ENCODE results near the gene STPG4.
"Not testable (repeated sequence)": the region's sequence is repeated elsewhere in the genome, so short reads cannot be mapped to it uniquely, and the experiment has no call there.

The STPG4 gene

DNA sequence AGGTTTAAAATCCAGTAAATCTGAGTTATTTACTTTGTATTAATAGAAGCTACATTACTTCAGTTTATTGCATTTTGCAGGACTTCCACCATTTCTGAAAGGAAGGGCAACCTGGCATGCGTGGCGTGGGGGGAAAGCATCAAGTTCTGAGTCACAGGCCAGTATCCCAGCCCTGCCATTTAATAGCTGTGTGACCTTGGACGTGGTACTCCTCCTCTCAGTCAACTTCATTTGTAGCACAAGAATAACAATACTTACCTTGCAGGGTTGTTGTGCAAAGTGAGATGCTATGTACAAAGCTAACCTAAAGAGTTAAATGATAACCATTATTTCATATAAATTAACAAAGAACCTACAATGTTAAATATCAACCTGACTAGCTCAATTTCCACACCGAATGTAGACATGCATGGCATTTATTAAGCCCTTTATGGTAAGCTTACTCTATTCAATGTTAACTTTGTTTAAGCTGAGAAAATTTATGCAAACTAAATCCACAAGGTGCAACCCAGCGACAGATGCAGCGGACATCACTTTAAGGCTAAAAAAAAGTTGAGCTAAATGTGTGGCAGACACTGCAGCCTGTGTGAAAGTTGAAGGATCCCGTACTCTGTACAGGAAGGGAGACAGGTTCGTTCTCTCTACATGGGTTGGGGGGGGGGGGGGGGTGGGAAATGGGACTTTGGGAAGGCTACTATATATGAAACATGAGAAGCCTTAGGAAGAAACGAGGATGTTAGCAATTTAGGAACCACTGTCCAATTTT, 17.2 kb upstream of the STPG4 start:
- H4K91ac ChIP-seq (ENCODE audit: low read length): no peak overlapping the region
- H3K27me3 ChIP-seq (ENCODE audit: control insufficient read depth in 1 of 2, insufficient read depth in 1 of 2, low read length in 2 of 2): no peaks in the 10 kb centered on the region
- no peaks in the 10 kb centered on the region for H3K4me1 ChIP-seq (ENCODE audit: control insufficient read depth, insufficient read depth, low read depth, low read length)
- H4K8ac ChIP-seq (ENCODE audit: low read length): no peak overlapping the region
- H3K4me2 ChIP-seq (ENCODE audit: low read length, poor library complexity, severe bottlenecking): peak overlapping the region; percentile 45
- peaks cover 1 to 43% of the 10 kb centered on the region in 2 experiments for H3K36me3 ChIP-seq (ENCODE audit: control insufficient read depth in 1 of 2, insufficient read depth in 2 of 2, low read depth in 1 of 2, low read length in 2 of 2)
- no peaks in the 10 kb centered on the region for H3K9me3 ChIP-seq (ENCODE audit: control insufficient read depth, low read length)
- no peak overlapping the region for H2AFZ ChIP-seq (ENCODE audit: low read depth, low read length)
- H2BK120ac ChIP-seq (ENCODE audit: low read depth, low read length): no peak overlapping the region
- H3K4ac ChIP-seq (ENCODE audit: low read depth in 1 of 2, low read length in 2 of 2): no peak overlapping the region
- H3K4me3 ChIP-seq (ENCODE audit: insufficient read depth in 1 of 2, low read depth in 1 of 2, low read length in 2 of 2): peak overlapping the region in 1 of 2 experiments; percentile 92
- 51% methylated on average over 7 of the region's 9 CpGs for WGBS
- peak overlapping the region; percentile 40 for H3K27ac ChIP-seq (ENCODE audit: low read length, poor library complexity, severe bottlenecking)
- H3K79me1 ChIP-seq (replicated peaks; ENCODE audit: low read length, poor library complexity, severe bottlenecking): peaks cover 1% of the 10 kb centered on the region
- no peak overlapping the region for H2BK5ac ChIP-seq (ENCODE audit: low read depth, low read length, poor library complexity, severe bottlenecking)
- H3K18ac ChIP-seq (ENCODE audit: low read depth in 1 of 2, low read length in 2 of 2): no peak overlapping the region
- peak; percentile 49 for DNase-seq
- H2BK15ac ChIP-seq (ENCODE audit: low read depth, poor library complexity, severe bottlenecking): no peak overlapping the region
- no peak overlapping the region for H2AK5ac ChIP-seq (ENCODE audit: low read length, severe bottlenecking)
- no peak overlapping the region for H3K14ac ChIP-seq (ENCODE audit: low read length in 2 of 2)
- no peak overlapping the region for H2BK12ac ChIP-seq (ENCODE audit: low read length in 2 of 2)
- peak overlapping the region; percentile 99 for H3K9ac ChIP-seq (ENCODE audit: low read length)
- H3K23ac ChIP-seq (ENCODE audit: low read length in 2 of 2): no peak overlapping the region

GRCh38 chr2:47169784-47170183, 14.7 kb upstream of the STPG4 start:
- Histone ChIP-seq H3K27me3 (ENCODE audit: control insufficient read depth in 1 of 2, insufficient read depth in 1 of 2, low read length in 2 of 2) (no peaks in the 10 kb centered on the region), H3K4me1 (ENCODE audit: control insufficient read depth, insufficient read depth, low read depth, low read length) (no peaks in the 10 kb centered on the region), H3K18ac (ENCODE audit: low read depth in 1 of 2, low read length in 2 of 2) (no peak overlapping the region), H3K27ac (ENCODE audit: low read length, poor library complexity, severe bottlenecking) (peak overlapping the region; percentile 47), H3K4ac (ENCODE audit: low read depth in 1 of 2, low read length in 2 of 2) (no peak overlapping the region), H3K79me1 (replicated peaks; ENCODE audit: low read length, poor library complexity, severe bottlenecking) (no peaks in the 10 kb centered on the region), H4K8ac (ENCODE audit: low read length) (no peak overlapping the region), H2BK120ac (ENCODE audit: low read depth, low read length) (no peak overlapping the region), H3K9me3 (ENCODE audit: control insufficient read depth, low read length) (no peaks in the 10 kb centered on the region), H4K91ac (ENCODE audit: low read length) (no peak overlapping the region), H3K23ac (ENCODE audit: low read length in 2 of 2) (no peak overlapping the region), H2AK5ac (ENCODE audit: low read length, severe bottlenecking) (no peak overlapping the region), H2BK5ac (ENCODE audit: low read depth, low read length, poor library complexity, severe bottlenecking) (no peak overlapping the region), H2BK15ac (ENCODE audit: low read depth, poor library complexity, severe bottlenecking) (no peak overlapping the region), H2BK12ac (ENCODE audit: low read length in 2 of 2) (no peak overlapping the region), H3K4me3 (ENCODE audit: insufficient read depth in 1 of 2, low read depth in 1 of 2, low read length in 2 of 2) (peak overlapping the region in 1 of 2 experiments; percentile 92), H3K9ac (ENCODE audit: low read length) (peak overlapping the region; percentile 78), H3K4me2 (ENCODE audit: low read length, poor library complexity, severe bottlenecking) (no peak overlapping the region), H2AFZ (ENCODE audit: low read depth, low read length) (no peak overlapping the region), H3K36me3 (ENCODE audit: control insufficient read depth in 1 of 2, insufficient read depth in 2 of 2, low read depth in 1 of 2, low read length in 2 of 2) (peaks cover 2 to 69% of the 10 kb centered on the region in 2 experiments), H3K14ac (ENCODE audit: low read length in 2 of 2) (no peak overlapping the region)
- 83% methylated on average over 1 of the region's 2 CpGs for WGBS
- no peak for DNase-seq

- not testable (repeated sequence) for H3K18ac ChIP-seq (ENCODE audit: low read depth in 1 of 2, low read length in 2 of 2); H3K27ac ChIP-seq (ENCODE audit: low read length, poor library complexity, severe bottlenecking); H2BK5ac ChIP-seq (ENCODE audit: low read depth, low read length, poor library complexity, severe bottlenecking); DNase-seq; H2BK12ac ChIP-seq (ENCODE audit: low read length in 2 of 2); H3K23ac ChIP-seq (ENCODE audit: low read length in 2 of 2); H2AK5ac ChIP-seq (ENCODE audit: low read length, severe bottlenecking); H3K79me1 ChIP-seq (replicated peaks; ENCODE audit: low read length, poor library complexity, severe bottlenecking); H3K4me2 ChIP-seq (ENCODE audit: low read length, poor library complexity, severe bottlenecking); H3K4me3 ChIP-seq (ENCODE audit: insufficient read depth in 1 of 2, low read depth in 1 of 2, low read length in 2 of 2); H3K9ac ChIP-seq (ENCODE audit: low read length); H3K14ac ChIP-seq (ENCODE audit: low read length in 2 of 2); H3K27me3 ChIP-seq (ENCODE audit: control insufficient read depth in 1 of 2, insufficient read depth in 1 of 2, low read length in 2 of 2); H4K91ac ChIP-seq (ENCODE audit: low read length); H2AFZ ChIP-seq (ENCODE audit: low read depth, low read length); H4K8ac ChIP-seq (ENCODE audit: low read length); H2BK120ac ChIP-seq (ENCODE audit: low read depth, low read length); H3K9me3 ChIP-seq (ENCODE audit: control insufficient read depth, low read length); H3K4me1 ChIP-seq (ENCODE audit: control insufficient read depth, insufficient read depth, low read depth, low read length); H3K4ac ChIP-seq (ENCODE audit: low read depth in 1 of 2, low read length in 2 of 2); H2BK15ac ChIP-seq (ENCODE audit: low read depth, poor library complexity, severe bottlenecking)
- 84% methylated on average over 8 of the region's 8 CpGs for WGBS
- peaks cover 6 to 72% of the 10 kb centered on the region in 2 experiments for H3K36me3 ChIP-seq (ENCODE audit: control insufficient read depth in 1 of 2, insufficient read depth in 2 of 2, low read depth in 1 of 2, low read length in 2 of 2)
Observed at GRCh38 chr2:47168895-47169294, 13.8 kb upstream of the STPG4 start.

GRCh38 chr2:47167149-47167548, 12.0 kb upstream of the STPG4 start:
- Histone ChIP-seq H3K14ac (ENCODE audit: low read length in 2 of 2) (no peak overlapping the region), H3K4me3 (ENCODE audit: insufficient read depth in 1 of 2, low read depth in 1 of 2, low read length in 2 of 2) (no peak overlapping the region), H2AFZ (ENCODE audit: low read depth, low read length) (no peak overlapping the region), H3K27me3 (ENCODE audit: control insufficient read depth in 1 of 2, insufficient read depth in 1 of 2, low read length in 2 of 2) (no peaks in the 10 kb centered on the region), H4K91ac (ENCODE audit: low read length) (no peak overlapping the region), H3K9me3 (ENCODE audit: control insufficient read depth, low read length) (no peaks in the 10 kb centered on the region), H4K8ac (ENCODE audit: low read length) (no peak overlapping the region), H3K4me2 (ENCODE audit: low read length, poor library complexity, severe bottlenecking) (no peak overlapping the region), H3K4me1 (ENCODE audit: control insufficient read depth, insufficient read depth, low read depth, low read length) (peaks cover 4% of the 10 kb centered on the region), H3K18ac (ENCODE audit: low read depth in 1 of 2, low read length in 2 of 2) (no peak overlapping the region), H3K23ac (ENCODE audit: low read length in 2 of 2) (no peak overlapping the region), H2BK12ac (ENCODE audit: low read length in 2 of 2) (no peak overlapping the region), H3K36me3 (ENCODE audit: control insufficient read depth in 1 of 2, insufficient read depth in 2 of 2, low read depth in 1 of 2, low read length in 2 of 2) (peaks cover 12 to 75% of the 10 kb centered on the region in 2 experiments), H2BK15ac (ENCODE audit: low read depth, poor library complexity, severe bottlenecking) (no peak overlapping the region), H2BK120ac (ENCODE audit: low read depth, low read length) (no peak overlapping the region), H3K79me1 (replicated peaks; ENCODE audit: low read length, poor library complexity, severe bottlenecking) (no peaks in the 10 kb centered on the region), H3K4ac (ENCODE audit: low read depth in 1 of 2, low read length in 2 of 2) (no peak overlapping the region), H2AK5ac (ENCODE audit: low read length, severe bottlenecking) (no peak overlapping the region), H3K27ac (ENCODE audit: low read length, poor library complexity, severe bottlenecking) (no peak overlapping the region), H3K9ac (ENCODE audit: low read length) (no peak overlapping the region), H2BK5ac (ENCODE audit: low read depth, low read length, poor library complexity, severe bottlenecking) (no peak overlapping the region)
- DNase-seq: no peak
- WGBS: 94% methylated on average over 4 of the region's 5 CpGs
